ENCODE measurements around the gene ARHGAP28.

The ARHGAP28 gene

GRCh38 chr18:6752202-6752860 lies 22.8 kb downstream of the ARHGAP28 start:
- Histone ChIP-seq H3K27me3 (ENCODE audit: insufficient read depth, low read depth, severe bottlenecking) (no peaks in the 10 kb centered on the region), H3K9me3 (ENCODE audit: severe bottlenecking) (no peaks in the 10 kb centered on the region), H3K27ac (no peak overlapping the region), H3K4me3 (ENCODE audit: low read depth, low read length) (no peak overlapping the region), H3K36me3 (no peaks in the 10 kb centered on the region)
- TF ChIP-seq, protein P1, sequence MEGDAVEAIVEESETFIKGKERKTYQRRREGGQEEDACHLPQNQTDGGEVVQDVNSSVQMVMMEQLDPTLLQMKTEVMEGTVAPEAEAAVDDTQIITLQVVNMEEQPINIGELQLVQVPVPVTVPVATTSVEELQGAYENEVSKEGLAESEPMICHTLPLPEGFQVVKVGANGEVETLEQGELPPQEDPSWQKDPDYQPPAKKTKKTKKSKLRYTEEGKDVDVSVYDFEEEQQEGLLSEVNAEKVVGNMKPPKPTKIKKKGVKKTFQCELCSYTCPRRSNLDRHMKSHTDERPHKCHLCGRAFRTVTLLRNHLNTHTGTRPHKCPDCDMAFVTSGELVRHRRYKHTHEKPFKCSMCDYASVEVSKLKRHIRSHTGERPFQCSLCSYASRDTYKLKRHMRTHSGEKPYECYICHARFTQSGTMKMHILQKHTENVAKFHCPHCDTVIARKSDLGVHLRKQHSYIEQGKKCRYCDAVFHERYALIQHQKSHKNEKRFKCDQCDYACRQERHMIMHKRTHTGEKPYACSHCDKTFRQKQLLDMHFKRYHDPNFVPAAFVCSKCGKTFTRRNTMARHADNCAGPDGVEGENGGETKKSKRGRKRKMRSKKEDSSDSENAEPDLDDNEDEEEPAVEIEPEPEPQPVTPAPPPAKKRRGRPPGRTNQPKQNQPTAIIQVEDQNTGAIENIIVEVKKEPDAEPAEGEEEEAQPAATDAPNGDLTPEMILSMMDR (IDR thresholded peaks at IDR 0.05; ENCODE audit: low read depth, low read length) = no peak
- no peak for DNase-seq

- TF ChIP-seq, protein P1 (IDR thresholded peaks at IDR 0.05; ENCODE audit: low read depth, low read length) = no peak
- H3K27me3 ChIP-seq (ENCODE audit: insufficient read depth, low read depth, severe bottlenecking) = no peaks in the 10 kb centered on the region
- no peak overlapping the region for H3K27ac ChIP-seq
- no peaks in the 10 kb centered on the region for H3K36me3 ChIP-seq
- DNase-seq = no peak
- H3K4me3 ChIP-seq (ENCODE audit: low read depth, low read length) = no peak overlapping the region
- H3K9me3 ChIP-seq (ENCODE audit: severe bottlenecking) = no peaks in the 10 kb centered on the region
Observed at GRCh38 chr18:6755107-6755506, 25.6 kb downstream of the ARHGAP28 start.

- TF ChIP-seq, protein P1 (IDR thresholded peaks at IDR 0.05; ENCODE audit: low read depth, low read length) = no peak
- H3K27ac ChIP-seq = no peak overlapping the region
- no peaks in the 10 kb centered on the region for H3K9me3 ChIP-seq (ENCODE audit: severe bottlenecking)
- H3K4me3 ChIP-seq (ENCODE audit: low read depth, low read length) = no peak overlapping the region
- no peaks in the 10 kb centered on the region for H3K36me3 ChIP-seq
- H3K27me3 ChIP-seq (ENCODE audit: insufficient read depth, low read depth, severe bottlenecking) = no peaks in the 10 kb centered on the region
- DNase-seq = no peak
Observed at GRCh38 chr18:6757931-6758330, 28.4 kb downstream of the ARHGAP28 start.

DNA sequence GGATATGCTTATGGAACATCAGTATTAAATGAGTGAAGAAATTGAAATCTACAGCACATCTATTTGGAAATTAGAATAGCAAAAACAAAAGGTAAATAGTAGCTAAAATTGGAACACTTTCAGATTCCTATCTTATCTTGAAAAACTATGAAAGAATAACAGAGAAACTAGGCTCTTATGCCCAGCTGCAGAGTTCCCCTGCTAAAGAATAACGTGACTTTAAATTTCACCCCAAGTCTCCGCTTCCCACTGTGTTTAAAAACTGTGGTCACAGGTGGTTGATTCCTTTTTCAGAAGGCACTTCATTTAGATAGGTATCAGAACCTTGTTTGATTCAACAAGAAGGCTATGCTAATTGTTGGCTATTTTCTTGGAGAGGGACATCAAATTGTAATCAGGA lies 30.1 kb downstream of the ARHGAP28 start:
- H3K27ac ChIP-seq = no peak overlapping the region
- DNase-seq = no peak
- no peak overlapping the region for H3K4me3 ChIP-seq (ENCODE audit: low read depth, low read length)
- H3K27me3 ChIP-seq (ENCODE audit: insufficient read depth, low read depth, severe bottlenecking) = no peaks in the 10 kb centered on the region
- TF ChIP-seq, protein P1 (IDR thresholded peaks at IDR 0.05; ENCODE audit: low read depth, low read length) = no peak
- no peaks in the 10 kb centered on the region for H3K9me3 ChIP-seq (ENCODE audit: severe bottlenecking)
- no peaks in the 10 kb centered on the region for H3K36me3 ChIP-seq

- no peak for DNase-seq
- TF ChIP-seq, protein P1 (IDR thresholded peaks at IDR 0.05; ENCODE audit: low read depth, low read length) = no peak
- Histone ChIP-seq H3K27ac (no peak overlapping the region), H3K9me3 (ENCODE audit: severe bottlenecking) (no peaks in the 10 kb centered on the region), H3K4me3 (ENCODE audit: low read depth, low read length) (no peak overlapping the region), H3K27me3 (ENCODE audit: insufficient read depth, low read depth, severe bottlenecking) (no peaks in the 10 kb centered on the region), H3K36me3 (no peaks in the 10 kb centered on the region)
Observed at GRCh38 chr18:6763524-6763923, 34.0 kb downstream of the ARHGAP28 start.

- Histone ChIP-seq H3K27me3 (ENCODE audit: insufficient read depth, low read depth, severe bottlenecking) (no peaks in the 10 kb centered on the region), H3K9me3 (ENCODE audit: severe bottlenecking) (no peaks in the 10 kb centered on the region), H3K27ac (no peak overlapping the region), H3K36me3 (no peaks in the 10 kb centered on the region), H3K4me3 (ENCODE audit: low read depth, low read length) (no peak overlapping the region)
- TF ChIP-seq, protein P1 (IDR thresholded peaks at IDR 0.05; ENCODE audit: low read depth, low read length) = no peak
- no peak for DNase-seq
Observed at GRCh38 chr18:6764382-6764781, 34.9 kb downstream of the ARHGAP28 start.

Measured in WERI-Rb-1 (cell line).